HepG2 (cell line): ENCODE results near the gene RUSF1. TPM values are rescaled to one million over a fixed set of nuclear protein-coding genes. Genes with fewer than 3 reads are reported as not detected.
A peak's percentile ranks its signal among the peaks of the same experiment; 100 is the strongest.

Source experiments
- ATF1 ChIP-seq: IDR thresholded peaks from 2 replicates; pipeline ENCODE4 v1.6.1; 2016; ENCODE audit warnings: mild to moderate bottlenecking, control low read depth
- CTCF ChIP-seq: sonication (generic); formaldehyde crosslinking; IDR thresholded peaks from 2 replicates; pipeline ENCODE4 v1.5.0; 2020; ENCODE audit warnings: mild to moderate bottlenecking, missing genetic modification reagents, moderate library complexity
- GZF1 ChIP-seq: sonication (generic); formaldehyde crosslinking; IDR thresholded peaks from 2 replicates; pipeline ENCODE4 v1.5.1; 2020; ENCODE audit warnings: mild to moderate bottlenecking, missing genetic modification reagents
- PHF5A ChIP-seq: IDR thresholded peaks from one replicate; pipeline ENCODE4 v1.6.1; 2018; ENCODE audit warnings: low read depth, missing genetic modification reagents; ENCODE audit not compliant: unreplicated experiment
- ZNF609 ChIP-seq: sonication (generic); formaldehyde crosslinking; IDR thresholded peaks from 2 replicates; pipeline ENCODE4 v1.4.0; 2020; ENCODE audit warnings: mild to moderate bottlenecking, missing genetic modification reagents, borderline replicate concordance
- polyA plus RNA-seq, 8 experiments: library from polyadenylated mRNA; depleted of rRNA in 3 of 8; stranded (reverse) in 7 of 8; unstranded in 1 of 8; fragments of >200 nt; fragmentation: Illumina TruSeq in 4 of 8; extraction: Trizol in 4 of 8; gene quantifications; 2 replicates each; pipeline versions ENCODE4 v1.2.1 to v1.2.3, GENCODE V29; 2011 to 2016; ENCODE audit warnings: low read depth in 4 of 8, missing spikeins in 1 of 8, mixed read lengths in 1 of 8; ENCODE audit not compliant: insufficient read depth in 1 of 8
- total RNA-seq, 5 experiments: library from RNA; depleted of rRNA; stranded (reverse); fragments of >200 nt; fragmentation: Illumina TruSeq; extraction: Trizol; gene quantifications; 2 replicates each; pipeline ENCODE4 v1.2.3, GENCODE V29; 2016; ENCODE audit warnings: low read depth in 1 of 5

RUSF1 gene
- total and polyA plus RNA-seq, 2 of the 13 experiments (the other 11 are each of a cell fraction or from before 2014, with no cell fraction given): 40.8 to 50.2 TPM

GRCh38 chr16:31484491-31485171 is 23.6 kb downstream of the RUSF1 start (continued):
- TF ChIP-seq CTCF (CRISPR knock-in tag) (peak; percentile 46), GZF1 (CRISPR knock-in tag) (peak; percentile 69), ZNF609 (peak; percentile 41; the same call in 1 of the 2 replicates), ATF1 (no peak), PHF5A (CRISPR knock-in tag) (peak; percentile 18)
